ENCODE results near the gene ZNF682.

- TF ChIP-seq CTCF (conservative IDR thresholded peaks at IDR 0.05; ENCODE audit: low read depth in 2 of 2) (no peak), NANOG (IDR thresholded peaks at IDR 0.05; ENCODE audit: borderline replicate concordance) (no peak), EZH2phosphoT487 (IDR thresholded peaks at IDR 0.05; ENCODE audit: unreplicated experiment) (no peak), POLR2AphosphoS5 (IDR thresholded peaks at IDR 0.05; ENCODE audit: low read depth) (no peak), EZH2 (IDR thresholded peaks at IDR 0.05; ENCODE audit: low read depth, unreplicated experiment) (no peak), REST (IDR thresholded peaks at IDR 0.05; ENCODE audit: unreplicated experiment) (no peak), CREB1 (CRISPR knock-in tag; IDR thresholded peaks at IDR 0.05; ENCODE audit: low read depth) (no peak)
Measured at GRCh38 chr19:19955208-19955607, 84.1 kb downstream of the ZNF682 start.
